B cell (primary cell): Measurements from ENCODE around the gene PPP1R15A. TPM values are rescaled to one million over a fixed set of nuclear protein-coding genes. Genes with fewer than 3 reads are reported as not detected.

Source experiments
- ATAC-seq: fragments of 200-7000 bp; cut with Tn5 transposase; one replicate; pipeline ENCODE4 v1.10.0; 2021; ENCODE audit warnings: low read depth, mild to moderate bottlenecking, moderate number of reproducible peaks, moderate library complexity
- CTCF ChIA-PET: fragments of 350-600 bp; sonication (Branson Sonifier 250); formaldehyde crosslinking; loops from one replicate; lab custom pipeline; 2021; ENCODE audit warnings: antibody characterized with exemption, inconsistent platforms; lab: Charles Lee
- POLR2A ChIA-PET: fragments of 350-600 bp; sonication (Branson Sonifier 250); formaldehyde crosslinking; loops from one replicate; lab custom pipeline; 2021; ENCODE audit warnings: antibody characterized with exemption; lab: Charles Lee
- DNase-seq: peaks from one replicate; pipeline ENCODE4 v3.0.0; 2013
- H2AFZ ChIP-seq: 2 replicates; pipeline ENCODE4 v1.6.1; 2012; ENCODE audit warnings: mild to moderate bottlenecking, low read depth, low read length; ENCODE audit not compliant: insufficient read depth, poor library complexity, severe bottlenecking
- H3K27ac ChIP-seq, 2 donors: 1 replicate in 1 of 2; 2 replicates in 1 of 2; pipeline ENCODE4 v1.5.1; 2012 to 2013; ENCODE audit warnings: low read length in 2 of 2, mild to moderate bottlenecking in 2 of 2, moderate library complexity in 1 of 2
- H3K27me3 ChIP-seq, 4 experiments: fragments of 200-600 bp in 1 of 4; sonication (generic) in 1 of 4; replicated peaks in 1 of 4; 1 replicate in 2 of 4; 2 replicates in 2 of 4; pipeline versions ENCODE4 v1.6.1 to v1.7.0; 2013 to 2016; ENCODE audit warnings: low read length in 3 of 4, mild to moderate bottlenecking in 2 of 4, mixed read lengths in 1 of 4, moderate library complexity in 1 of 4; ENCODE audit not compliant: insufficient read depth in 4 of 4, control insufficient read depth in 3 of 4; ENCODE audit errors: control extremely low read depth in 1 of 4
- H3K36me3 ChIP-seq, 2 experiments: replicated peaks in 1 of 2; 1 replicate in 1 of 2; 2 replicates in 1 of 2; pipeline versions ENCODE4 v1.6.1 to v1.7.1; 2013; ENCODE audit warnings: low read length in 1 of 2; ENCODE audit not compliant: insufficient read depth in 2 of 2, control insufficient read depth in 1 of 2; ENCODE audit errors: control extremely low read depth in 1 of 2, extremely low read depth in 1 of 2
- H3K4me1 ChIP-seq, 2 donors: fragments of 200-600 bp in 1 of 2; sonication (generic) in 1 of 2; 1 replicate in 1 of 2; 2 replicates in 1 of 2; pipeline versions ENCODE4 v1.5.1 to v1.6.1; 2013 to 2017; ENCODE audit warnings: low read length in 2 of 2; ENCODE audit not compliant: control insufficient read depth in 2 of 2, insufficient read depth in 2 of 2
- H3K4me2 ChIP-seq: replicated peaks from 2 replicates; pipeline ENCODE3; 2012; ENCODE audit warnings: mild to moderate bottlenecking, low read depth, low read length; ENCODE audit not compliant: poor library complexity, severe bottlenecking
- H3K4me3 ChIP-seq, 5 experiments: fragments of 200-600 bp in 1 of 5; sonication (generic) in 1 of 5; 1 replicate in 3 of 5; 2 replicates in 2 of 5; pipeline versions ENCODE4 v1.5.1 to v1.7.0; 2011 to 2016; ENCODE audit warnings: low read length in 4 of 5, mild to moderate bottlenecking in 4 of 5, low read depth in 2 of 5, control low read depth in 1 of 5, moderate library complexity in 1 of 5; ENCODE audit not compliant: insufficient read depth in 1 of 5; ENCODE audit errors: control extremely low read depth in 1 of 5, extremely low read depth in 1 of 5
- H3K79me2 ChIP-seq: fragments of 200-600 bp; sonication (generic); one replicate; pipeline ENCODE4 v1.6.0; 2016; ENCODE audit warnings: low read length; ENCODE audit not compliant: control insufficient read depth, insufficient read depth
- H3K9ac ChIP-seq: fragments of 200-600 bp; sonication (generic); 2 replicates; pipeline ENCODE4 v1.6.1; 2017; ENCODE audit warnings: mild to moderate bottlenecking, low read length, moderate library complexity
- H3K9me3 ChIP-seq, 3 donors: one replicate each; pipeline versions ENCODE4 v1.6.1 to v1.7.1; 2013; ENCODE audit warnings: low read length in 2 of 3; ENCODE audit not compliant: control insufficient read depth in 2 of 3, insufficient read depth in 1 of 3; ENCODE audit errors: control extremely low read depth in 1 of 3
- H4K20me1 ChIP-seq: 2 replicates; pipeline ENCODE4 v1.6.0; 2012; ENCODE audit warnings: mild to moderate bottlenecking, low read length; ENCODE audit not compliant: insufficient read depth, control insufficient read depth, poor library complexity, severe bottlenecking
- H3K27ac Mint-ChIP-seq: one replicate; pipeline ENCODE4 v1.8.0; 2021; ENCODE audit warnings: mixed read lengths
- H3K27me3 Mint-ChIP-seq: one replicate; pipeline ENCODE4 v1.8.0; 2021; ENCODE audit warnings: mixed read lengths
- H3K4me1 Mint-ChIP-seq: one replicate; pipeline ENCODE4 v1.8.0; 2021; ENCODE audit warnings: mixed read lengths
- H3K4me3 Mint-ChIP-seq: one replicate; pipeline ENCODE4 v1.8.0; 2021; ENCODE audit warnings: mixed read lengths
- H3K9me3 Mint-ChIP-seq: one replicate; pipeline ENCODE4 v1.8.0; 2022; ENCODE audit warnings: mixed read lengths; ENCODE audit not compliant: insufficient read depth
- CTCF ChIP-seq: fragments of 200-600 bp; IDR thresholded peaks from one replicate; pipeline ENCODE4 v1.8.0; 2022; ENCODE audit warnings: antibody characterized with exemption, mild to moderate bottlenecking
- EZH2 ChIP-seq: IDR thresholded peaks from 2 replicates; pipeline ENCODE4 v1.6.1; 2012; ENCODE audit warnings: borderline replicate concordance, low read depth, mild to moderate bottlenecking, moderate library complexity, low read length; ENCODE audit not compliant: insufficient read depth, poor library complexity, severe bottlenecking
- WGBS: methylation state at CpG from one replicate; pipeline ENCODE4 v1.1.5; 2013; ENCODE audit warnings: missing lambda C conversion rate; ENCODE audit not compliant: insufficient coverage; 5-methylcytosine and 5-hydroxymethylcytosine counted together
- intact Hi-C: fragments of 100-400 bp; cut with micrococcal nuclease; formaldehyde crosslinking; loops from one replicate; pipeline ENCODE4 v1.10.0; 2022
- polyA plus RNA-seq: library from polyadenylated mRNA; depleted of rRNA; stranded (reverse); fragments of >200 nt; gene quantifications from 2 replicates; pipeline ENCODE4 v1.2.3, GENCODE V29; 2012
- total RNA-seq, 2 donors: library from RNA; stranded (reverse); fragments of 120-200 nt in 1 of 2; gene quantifications; 1 replicate in 1 of 2; 2 replicates in 1 of 2; pipeline versions ENCODE4 v1.2.3 to v1.2.4, GENCODE V29; 2013 to 2022

The PPP1R15A gene
- total and polyA plus RNA-seq, 2 donors (not counting 1 experiment from before 2014, with no cell fraction given), result 122 to 1,029 TPM

GRCh38 chr19:48826606-48827020 lies 45.6 kb upstream of the PPP1R15A start:
- Histone ChIP-seq H3K4me2 (no peak overlapping the region), H3K36me3 (no peaks in the 10 kb centered on the region), H3K27me3 (no peaks in the 10 kb centered on the region), H3K9me3 (peaks cover 0 to 3% (median 0%) of the 10 kb centered on the region in 3 donors), H3K79me2 (no peaks in the 10 kb centered on the region), H3K4me1 (no peaks in the 10 kb centered on the region), H3K9ac (no peak overlapping the region), H3K27ac (no peak overlapping the region), H3K4me3 (no peak overlapping the region), H4K20me1 (no peaks in the 10 kb centered on the region), H2AFZ (no peak overlapping the region)
- H3K27me3 Mint-ChIP-seq, result no peaks in the 10 kb centered on the region
- ATAC-seq (no peak), DNase-seq (no peak)
- no peak overlapping the region for H3K4me3 Mint-ChIP-seq
- no peak overlapping the region for H3K27ac Mint-ChIP-seq
- whole genome bisulfite sequencing, result 86% methylated on average over 8 of the region's 8 CpGs
- TF ChIP-seq EZH2, result no peak
- TF ChIP-seq CTCF, result no peak
- intact Hi-C loops, result no loop called here
- ChIA-PET CTCF (interaction anchor here (0.6 to 4.7 kb wide), 5 partner anchors 9 to 75 kb away, joined by 3 to 26 read pairs (median 3); no protein-coding TSS in a partner anchor), POLR2A (no interaction called here)
- H3K9me3 Mint-ChIP-seq, result no peaks in the 10 kb centered on the region
- H3K4me1 Mint-ChIP-seq, result no peaks in the 10 kb centered on the region

- ChIA-PET CTCF (interaction anchor here (1.6 to 4.7 kb wide), 2 partner anchors 12 to 42 kb away, joined by 7 to 26 read pairs; no protein-coding TSS in a partner anchor), POLR2A (no interaction called here)
- no peak overlapping the region for H3K4me2 ChIP-seq
- DNase-seq (no peak), ATAC-seq (no peak)
- H2AFZ ChIP-seq, result no peak overlapping the region
- no peaks in the 10 kb centered on the region for H3K79me2 ChIP-seq
- no peaks in the 10 kb centered on the region for H3K27me3 ChIP-seq
- H3K27ac ChIP-seq, result no peak overlapping the region
- TF ChIP-seq EZH2 (no peak), CTCF (no peak)
- WGBS, result 96% methylated on average over 9 of the region's 9 CpGs
- H3K9me3 ChIP-seq, result peaks cover 0 to 3% (median 0%) of the 10 kb centered on the region in 3 donors
- Mint-ChIP-seq H3K4me3 (no peak overlapping the region), H3K27ac (no peak overlapping the region), H3K4me1 (peaks cover 2% of the 10 kb centered on the region), H3K27me3 (no peaks in the 10 kb centered on the region), H3K9me3 (no peaks in the 10 kb centered on the region)
- no peaks in the 10 kb centered on the region for H3K4me1 ChIP-seq
- no peaks in the 10 kb centered on the region for H4K20me1 ChIP-seq
- no peak overlapping the region for H3K9ac ChIP-seq
- no peaks in the 10 kb centered on the region for H3K36me3 ChIP-seq
- intact Hi-C loops, result no loop called here
- H3K4me3 ChIP-seq, result no peak overlapping the region
Observed at GRCh38 chr19:48830088-48830487, 42.1 kb upstream of the PPP1R15A start.
